GM21825 (cell line): ENCODE results near the gene ELFN2.
"Not testable (repeated sequence)": the region's sequence is repeated elsewhere in the genome, so short reads cannot be mapped to it uniquely, and the experiment has no call there.

Source experiments
- ATAC-seq: cut with Tn5 transposase; IDR thresholded peaks from one replicate; pipeline ENCODE4 v1.9.1; 2021; ENCODE audit warnings: mild to moderate bottlenecking, moderate library complexity; ENCODE audit not compliant: unreplicated experiment

ELFN2 gene

DNA sequence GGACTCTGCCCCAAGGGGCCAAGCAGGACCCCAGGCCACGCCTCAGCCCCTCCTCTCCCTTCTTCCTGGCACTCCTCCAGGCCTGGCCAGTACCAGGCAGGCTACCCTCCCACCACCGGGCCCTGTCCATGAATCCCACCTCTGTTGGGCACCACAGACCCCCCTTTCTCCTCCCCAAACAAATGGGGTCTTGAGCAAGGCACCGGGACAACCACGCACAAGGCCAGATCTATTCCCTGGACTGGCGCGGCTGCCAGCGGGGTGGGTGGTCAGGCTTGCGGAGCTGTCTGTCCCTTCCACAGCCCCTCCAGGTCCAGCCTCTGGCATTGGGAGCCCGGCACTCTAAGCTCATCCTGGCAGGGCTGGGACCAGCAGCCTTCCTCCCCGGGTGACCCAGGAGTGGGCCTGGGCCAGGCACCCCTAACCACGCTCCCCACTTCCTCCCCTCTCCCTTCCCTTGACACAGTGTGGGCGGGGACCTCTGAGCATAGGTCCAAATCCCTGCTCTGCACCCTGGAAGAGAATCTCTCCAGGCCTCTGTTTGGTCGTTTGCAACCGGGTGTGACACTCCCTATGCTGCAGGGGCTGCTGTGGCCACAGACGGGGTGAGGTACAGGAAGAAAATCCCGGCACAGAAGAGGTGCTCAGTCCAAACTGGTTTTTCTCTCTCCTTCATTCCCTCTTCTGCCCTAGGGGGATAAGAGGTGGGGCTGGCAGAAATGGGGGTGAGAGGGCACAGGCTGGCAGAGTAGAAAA is 14.6 kb downstream of the ELFN2 start:
- no peak for ATAC-seq

- no peak for ATAC-seq
Observed at GRCh38 chr22:37411655-37412054, 15.6 kb downstream of the ELFN2 start.

DNA sequence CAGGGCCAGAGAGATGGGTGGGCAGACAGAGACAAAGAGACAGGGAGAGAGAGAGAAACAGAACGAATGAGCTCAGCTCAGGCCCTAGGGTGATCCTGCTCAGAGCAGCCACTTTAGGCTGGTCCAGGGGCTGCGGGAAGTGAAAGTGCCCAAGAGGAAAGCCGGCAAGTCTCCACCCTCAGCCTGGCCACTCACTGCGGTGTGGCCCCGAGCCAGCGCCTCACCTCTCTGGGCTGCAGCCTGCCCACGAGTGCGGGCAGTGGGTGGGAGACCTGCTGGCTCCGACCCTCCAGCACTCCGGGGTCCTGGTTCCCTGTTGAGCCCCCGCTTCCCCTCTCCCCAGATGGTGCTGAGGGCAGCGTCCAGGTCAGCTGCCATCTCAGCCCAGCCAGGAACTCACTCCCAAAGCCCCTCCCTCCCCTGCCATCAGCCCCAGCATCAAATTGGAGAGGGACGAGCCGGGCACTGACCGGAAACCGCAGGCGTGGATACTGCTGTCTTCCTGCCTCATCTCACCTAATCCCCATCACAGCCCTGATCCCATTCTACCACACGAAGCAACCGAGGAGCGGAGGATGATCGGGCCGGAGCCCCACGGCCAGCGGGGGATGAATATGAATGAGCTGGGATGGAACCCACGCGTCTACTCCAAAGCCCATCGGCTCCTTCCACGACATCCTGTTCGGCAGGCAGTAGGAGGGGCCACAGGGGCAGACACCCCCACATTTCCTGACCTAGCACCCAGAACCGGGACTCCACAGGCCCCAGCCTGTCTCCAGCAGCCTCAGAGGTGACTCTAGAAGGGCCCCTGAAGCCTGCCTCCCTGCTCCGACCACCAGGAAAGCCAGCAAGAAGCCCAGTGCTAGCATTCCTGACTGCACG is 16.9 kb downstream of the ELFN2 start:
- ATAC-seq = no peak

- ATAC-seq = no peak
Observed at GRCh38 chr22:37409459-37410050, 17.7 kb downstream of the ELFN2 start.

GRCh38 chr22:37409031-37409430 is 18.2 kb downstream of the ELFN2 start:
- no peak for ATAC-seq

- ATAC-seq = no peak
Observed at GRCh38 chr22:37407856-37408255, 19.4 kb downstream of the ELFN2 start.

GRCh38 chr22:37406441-37407235 is 20.6 kb downstream of the ELFN2 start:
- ATAC-seq = no peak

DNA sequence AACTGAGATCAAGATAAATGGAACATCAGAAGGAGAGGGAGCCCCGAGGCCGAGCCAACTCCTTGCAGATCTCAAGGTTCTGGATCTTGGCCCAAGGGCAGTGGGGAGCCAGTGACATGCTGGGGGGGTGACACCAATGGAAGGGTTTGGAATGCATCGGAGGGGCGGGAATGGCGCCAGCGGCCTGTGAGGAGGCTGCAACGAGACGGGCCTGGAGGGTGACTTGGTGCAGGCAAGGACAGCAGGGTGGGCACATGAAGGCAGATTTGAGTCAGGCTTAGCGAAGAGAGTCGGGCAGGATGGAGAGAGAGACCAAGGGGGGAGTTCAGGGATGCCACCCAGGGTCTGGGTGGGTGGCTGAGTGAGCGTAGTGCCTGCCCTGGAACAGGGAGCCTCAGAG is 23.2 kb downstream of the ELFN2 start:
- no peak for ATAC-seq

- ATAC-seq = no peak
Observed at GRCh38 chr22:37403267-37403960, 23.9 kb downstream of the ELFN2 start.

- no peak for ATAC-seq
Observed at GRCh38 chr22:37402184-37402506, 25.1 kb downstream of the ELFN2 start.

DNA sequence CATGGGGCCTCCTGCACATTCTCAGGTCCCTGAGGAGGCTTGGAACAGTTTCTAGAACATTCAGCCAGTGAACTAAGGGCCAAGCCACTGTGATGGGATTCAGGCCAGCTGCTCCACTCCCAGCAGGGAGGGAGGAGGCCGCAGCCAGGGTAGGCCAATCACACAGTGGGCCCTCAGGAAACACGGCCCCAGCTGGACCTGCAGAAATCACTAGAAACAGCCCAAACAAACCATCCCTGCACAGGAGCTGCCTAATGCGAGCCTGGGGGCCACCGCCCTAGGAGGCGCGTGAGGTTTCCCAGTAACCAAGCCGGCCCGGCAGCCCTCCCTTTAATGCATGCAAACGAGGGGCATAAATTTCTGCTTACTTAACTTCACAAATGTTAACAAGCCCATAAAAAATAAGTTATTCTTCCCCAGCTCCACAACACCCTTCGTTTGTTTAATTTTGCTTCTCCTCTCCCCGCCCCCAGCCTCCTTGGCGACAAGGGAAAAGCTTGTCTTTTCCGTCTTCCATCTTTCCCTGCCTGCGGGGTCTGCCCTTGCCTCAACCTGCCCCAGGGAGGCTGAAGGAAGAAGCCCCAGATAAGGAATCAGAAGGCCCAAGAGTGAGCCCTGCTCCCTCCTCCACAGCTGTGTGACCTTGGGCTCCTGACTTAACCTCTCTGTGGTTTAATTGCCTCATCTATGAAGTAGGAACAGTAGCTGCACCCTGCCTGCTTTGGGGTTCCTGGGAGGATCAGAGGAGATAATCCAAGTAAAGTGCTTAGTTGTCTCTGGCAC is 25.7 kb downstream of the ELFN2 start:
- ATAC-seq = no peak

DNA sequence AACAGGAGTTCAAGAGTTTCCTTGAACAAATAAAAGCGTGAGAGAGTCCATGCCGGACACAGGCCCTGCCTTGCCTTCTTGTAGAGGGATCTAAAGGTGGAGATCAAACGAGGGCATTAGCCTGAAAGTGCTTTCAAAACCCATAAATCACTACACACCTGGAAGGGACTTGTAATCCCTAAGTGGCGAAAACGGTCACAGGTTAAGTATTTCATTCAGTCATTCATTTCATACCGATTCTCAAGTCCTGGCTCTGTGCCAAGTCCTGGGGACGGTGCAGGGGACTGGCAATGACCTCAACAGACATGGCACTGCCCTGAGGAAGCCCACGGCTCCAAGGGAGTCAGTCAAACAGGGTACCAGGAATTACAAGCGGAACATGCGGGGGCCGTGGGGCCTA is 26.6 kb downstream of the ELFN2 start:
- ATAC-seq = no peak

DNA sequence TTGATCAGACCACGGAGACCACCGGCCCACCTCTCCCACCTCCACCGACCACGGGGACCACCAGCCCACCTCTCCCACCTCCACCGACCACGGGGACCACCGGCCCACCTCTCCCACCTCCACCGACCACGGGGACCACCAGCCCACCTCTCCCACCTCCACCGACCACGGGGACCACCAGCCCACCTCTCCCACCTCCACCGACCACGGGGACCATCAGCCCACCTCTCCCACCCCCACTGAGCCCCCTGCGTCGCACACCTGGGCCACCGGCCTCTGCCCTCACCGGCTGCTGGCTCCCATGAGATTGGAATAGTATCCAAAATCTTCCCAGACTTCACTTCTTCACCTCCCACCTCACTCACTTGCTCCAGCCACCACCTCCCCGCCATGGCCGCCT is 27.8 kb downstream of the ELFN2 start:
- ATAC-seq = not testable (repeated sequence)

DNA sequence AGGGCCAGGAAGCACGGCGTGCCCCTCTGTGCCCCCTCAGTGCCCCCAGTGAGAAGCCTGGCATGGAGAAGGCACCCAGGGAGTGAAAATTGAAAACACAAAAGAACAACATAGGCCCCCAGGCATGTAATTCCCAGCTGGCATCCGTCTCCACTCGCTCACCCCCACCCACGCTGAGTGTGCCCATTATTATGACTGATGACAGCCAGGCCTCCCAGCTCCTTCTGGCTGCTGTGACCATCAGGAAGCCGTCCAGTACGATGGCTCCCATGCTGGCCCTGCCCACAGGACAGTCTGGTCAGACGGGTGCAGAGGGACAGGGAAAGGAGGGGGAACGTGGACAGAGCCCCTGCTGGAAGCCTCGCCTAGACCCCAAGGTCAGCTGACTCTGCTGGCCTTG is 30.1 kb downstream of the ELFN2 start:
- no peak for ATAC-seq

- no peak for ATAC-seq
Observed at GRCh38 chr22:37396488-37397084, 30.7 kb downstream of the ELFN2 start.

DNA sequence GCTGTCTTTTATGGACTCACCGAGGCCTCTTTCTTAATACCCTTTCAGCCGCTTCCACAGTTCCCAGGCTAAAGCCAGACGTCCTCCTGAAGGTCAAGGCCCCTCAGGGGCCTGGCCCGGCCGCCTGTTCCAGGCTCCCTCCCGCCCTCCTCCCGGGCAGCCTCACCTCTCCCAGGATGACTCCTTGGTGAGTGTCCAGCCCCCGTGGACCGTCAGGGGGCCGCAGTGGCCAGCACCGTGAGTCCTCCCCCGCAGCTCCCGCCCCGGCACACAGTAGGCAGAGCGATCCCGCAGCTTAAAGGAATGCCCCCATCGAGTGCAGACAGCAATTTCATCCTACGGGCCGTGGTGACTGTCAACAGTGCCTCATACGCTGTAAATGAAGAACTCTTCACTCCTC is 32.9 kb downstream of the ELFN2 start:
- no peak for ATAC-seq

GRCh38 chr22:37393746-37394145 is 33.5 kb downstream of the ELFN2 start:
- no peak for ATAC-seq

DNA sequence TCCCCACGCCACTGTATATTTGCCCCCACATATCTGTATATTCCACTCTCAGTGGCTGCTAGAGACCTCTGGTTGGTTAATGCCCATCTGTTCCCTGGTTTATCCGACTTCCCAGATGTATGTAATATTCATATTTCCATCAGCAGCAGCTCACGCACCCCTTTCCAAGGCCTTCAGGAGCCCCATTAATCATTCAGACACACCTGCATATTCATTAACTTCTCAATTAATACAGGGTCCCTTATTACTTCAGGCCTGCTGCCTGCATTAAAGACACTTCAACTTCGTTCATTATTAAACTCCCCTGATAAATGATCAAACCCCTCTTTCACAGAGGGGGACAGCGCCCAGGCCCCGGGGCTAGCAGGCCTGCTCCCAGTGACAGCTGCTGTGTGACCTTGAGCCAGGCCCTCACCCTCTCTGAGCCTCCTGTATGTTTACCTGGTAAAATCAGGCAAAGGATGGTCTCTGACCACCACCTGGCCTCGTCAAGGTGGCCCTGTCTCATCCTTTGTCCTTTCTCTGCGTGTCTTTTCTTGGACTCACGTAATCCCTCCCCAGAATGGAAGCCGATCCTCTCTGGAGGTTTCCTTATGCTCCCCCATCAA is 34.5 kb downstream of the ELFN2 start:
- ATAC-seq = no peak

GRCh38 chr22:37391702-37392101 is 35.6 kb downstream of the ELFN2 start:
- ATAC-seq = no peak
